NOMO-1 treated with DMSO at 0.1 percent for 48 hours (cell line): ENCODE results near the gene C1orf116.

Experiments used
- DNase-seq: peaks from one replicate; lab custom pipeline; 2025; ENCODE audit not compliant: unreplicated experiment; lab: John Stamatoyannopoulos, UW

The C1orf116 gene

DNA sequence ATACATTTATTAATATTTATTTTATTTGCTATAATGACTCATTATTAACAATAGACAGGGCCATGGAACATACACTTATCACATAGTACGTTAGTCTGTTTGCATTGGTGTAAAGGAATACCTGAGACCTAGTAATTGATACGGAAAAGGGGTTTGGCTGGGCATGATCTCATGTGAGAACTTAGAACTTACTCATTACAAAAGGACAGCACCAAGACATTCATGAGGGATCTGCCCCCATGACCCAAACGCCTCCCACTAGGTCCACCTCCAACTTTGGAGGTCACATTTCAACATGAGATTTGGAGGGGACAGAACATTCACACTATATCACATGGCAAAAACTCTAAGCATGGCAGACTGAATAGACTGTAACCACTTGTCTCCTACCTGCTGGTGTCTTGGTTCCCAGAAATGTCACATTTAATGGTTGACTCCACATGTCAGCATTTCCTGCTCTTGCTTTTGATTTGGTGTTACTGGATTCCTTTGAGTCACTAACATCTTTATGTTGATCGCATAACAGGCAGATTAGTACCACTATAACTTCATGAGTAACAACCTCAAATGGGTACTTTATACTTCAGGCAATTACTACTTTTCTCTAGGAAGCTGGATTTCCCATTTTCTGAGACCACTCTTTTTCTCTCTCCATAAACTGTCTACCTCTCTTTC, 3.5 kb upstream of the C1orf116 start:
- DNase-seq, result no peak

DNA sequence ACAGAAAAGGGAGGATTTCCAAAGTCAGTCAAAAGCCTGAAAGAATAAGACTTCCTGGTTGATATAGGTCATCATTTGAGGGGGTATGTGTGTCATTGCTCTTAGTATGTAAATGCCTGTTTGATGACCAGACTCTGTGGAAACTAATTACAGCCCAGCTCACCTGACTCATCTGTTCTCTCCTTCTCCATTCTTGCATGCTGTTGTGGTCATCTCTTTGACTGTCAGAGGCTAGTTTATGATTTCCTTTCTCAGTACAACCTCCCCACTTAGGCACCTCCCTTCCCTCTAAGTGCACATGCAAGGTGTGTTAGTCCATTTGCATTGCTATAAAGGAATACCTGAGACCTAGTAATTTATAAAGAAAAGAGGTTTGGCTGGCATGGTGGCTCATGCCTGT, 2.4 kb upstream of the C1orf116 start:
- peak; percentile 14 for DNase-seq

DNA sequence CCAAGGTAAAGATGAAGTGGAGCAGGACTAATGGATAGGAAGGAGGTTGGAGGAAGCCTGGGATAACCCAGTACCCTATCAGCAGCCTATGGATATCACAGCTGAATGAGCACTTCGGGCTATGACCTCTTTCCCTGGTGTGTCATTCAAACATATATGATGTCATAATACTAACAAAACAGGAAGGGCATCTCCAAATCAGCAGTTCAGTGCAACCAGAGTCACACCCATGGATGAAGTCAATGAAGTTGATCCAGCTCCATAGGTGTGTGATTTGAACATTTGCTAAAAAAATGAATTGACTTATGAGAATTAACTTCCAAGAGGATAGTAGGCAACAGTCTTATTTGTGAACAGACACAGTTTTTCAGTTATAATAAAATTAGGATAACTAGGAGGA, 1.7 kb upstream of the C1orf116 start:
- no peak for DNase-seq

DNA sequence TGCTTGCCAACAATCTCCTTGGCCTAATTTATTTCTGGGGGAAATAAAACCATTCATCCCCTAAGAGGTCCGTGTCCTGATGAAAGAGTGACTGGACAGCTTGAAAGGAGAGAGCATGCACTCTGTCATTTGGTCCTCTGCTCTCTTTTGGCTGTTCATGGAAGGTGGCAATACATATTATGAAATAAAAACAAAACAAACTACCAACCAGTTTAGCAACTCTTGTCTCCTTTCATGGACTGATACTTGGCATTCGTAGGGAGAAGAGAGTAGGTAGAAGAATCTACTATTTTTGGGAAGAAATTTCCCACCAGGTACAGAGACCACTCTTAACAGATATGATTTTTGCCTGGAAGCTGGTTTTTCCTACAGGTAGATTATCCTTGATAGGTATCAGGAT, 746 bp upstream of the C1orf116 start:
- no peak for DNase-seq

DNA sequence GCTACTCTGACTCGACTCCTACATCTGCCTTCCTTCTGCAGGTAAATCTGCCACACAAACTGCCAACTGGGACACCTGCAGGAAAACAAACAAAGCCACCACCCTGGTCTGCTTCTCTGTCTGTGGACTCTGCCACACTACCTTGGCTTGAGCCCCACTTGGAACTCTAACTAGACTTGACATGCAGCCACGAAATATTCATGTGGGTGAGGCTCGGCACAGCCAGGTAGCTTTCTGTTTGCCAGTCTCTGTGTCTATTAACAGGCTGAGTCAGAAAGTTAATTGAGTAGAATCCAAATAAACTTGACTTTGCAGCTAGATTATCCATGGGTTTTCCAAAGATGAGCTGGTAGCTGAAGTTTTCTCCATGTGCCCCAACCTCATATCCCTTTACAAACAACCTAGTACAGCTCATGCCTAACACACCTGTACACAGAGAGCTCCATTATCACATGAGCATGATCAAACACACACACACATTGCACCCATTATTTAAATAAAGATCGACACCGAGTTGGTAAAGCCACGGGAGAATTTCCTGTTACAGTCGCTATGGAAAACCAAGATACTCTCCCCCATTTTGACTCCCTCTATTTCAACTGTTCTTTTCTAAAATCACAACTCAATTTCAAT, 808 bp downstream of the C1orf116 start:
- no peak for DNase-seq

DNA sequence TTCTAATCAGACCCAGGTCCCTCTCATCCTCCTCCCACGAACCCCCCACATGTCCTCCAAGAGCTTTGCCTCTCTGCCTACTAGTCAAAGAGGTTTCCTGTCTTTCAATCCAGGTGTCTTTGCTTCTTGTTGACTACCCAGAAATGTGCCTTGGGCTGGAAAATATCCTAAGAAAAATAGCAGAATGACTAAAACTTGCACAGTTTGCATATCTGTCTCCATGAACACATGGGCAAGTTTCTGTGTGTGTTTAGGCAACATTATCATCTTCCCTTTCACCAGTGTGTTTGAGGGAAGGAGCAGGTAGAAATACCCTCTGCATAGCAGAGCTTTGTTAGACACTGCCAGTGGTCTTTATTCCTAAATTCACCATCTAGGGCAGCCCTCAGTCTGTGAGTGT, 1.5 kb downstream of the C1orf116 start:
- no peak for DNase-seq

DNA sequence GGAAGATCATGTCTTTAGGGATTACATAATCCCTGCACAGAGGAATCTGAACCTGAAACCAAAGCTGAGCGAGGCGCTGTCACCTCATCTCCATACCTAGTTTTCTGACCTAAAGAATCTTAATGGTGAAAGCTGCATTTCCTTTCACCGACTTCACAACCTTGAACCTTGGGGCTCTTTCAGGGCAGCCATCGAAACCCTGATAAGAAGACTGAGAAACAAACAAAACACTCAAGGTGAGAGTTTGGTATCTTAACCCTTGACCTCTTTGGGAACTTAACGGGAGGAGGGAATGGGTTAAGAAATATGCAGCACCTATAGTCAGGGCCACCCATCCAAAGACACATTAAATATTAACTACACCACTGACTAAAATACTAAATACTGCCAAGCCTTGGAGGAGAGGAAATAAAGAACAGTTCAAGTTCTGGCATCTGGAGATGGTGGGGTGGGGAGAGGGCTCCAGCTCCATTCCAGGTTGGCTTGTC, 2.0 kb downstream of the C1orf116 start:
- DNase-seq, result no peak

DNA sequence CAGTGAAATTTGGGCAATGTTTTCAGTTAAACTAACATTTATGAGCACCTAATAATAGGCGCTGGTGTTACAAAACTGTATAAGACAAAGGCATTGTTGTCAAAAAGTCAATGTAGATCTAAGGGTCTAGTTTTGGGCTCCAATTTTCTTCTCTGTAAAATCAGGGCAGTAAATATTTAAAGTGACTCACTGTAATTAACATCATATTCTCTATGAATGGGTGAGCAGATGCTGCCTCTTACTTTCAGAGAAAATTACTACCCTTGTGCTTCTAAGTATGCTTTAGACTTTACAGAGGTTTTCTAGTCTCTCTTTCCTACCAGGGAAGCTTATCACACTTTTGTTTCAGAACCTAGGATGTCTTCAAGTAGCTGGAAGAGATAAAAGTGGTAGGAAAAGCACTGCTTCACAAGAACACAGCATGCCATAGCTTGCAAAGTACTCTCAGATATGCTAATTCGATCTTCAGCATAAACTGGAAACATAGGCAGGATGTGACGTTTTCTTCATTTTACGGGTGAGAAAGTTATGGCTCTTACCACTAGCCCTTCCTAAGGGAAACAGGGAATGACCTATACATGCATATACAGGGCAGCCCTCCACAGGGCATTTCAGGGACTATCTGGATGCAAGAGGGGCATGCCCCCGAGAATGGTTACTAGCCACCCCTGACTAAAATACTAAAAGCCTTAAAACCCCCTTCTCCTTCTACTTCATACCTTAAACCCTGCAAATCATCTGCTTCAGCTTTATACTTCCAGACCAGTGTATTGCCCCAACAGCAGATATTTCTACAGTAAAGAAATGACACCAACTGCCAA, 2.6 kb downstream of the C1orf116 start:
- DNase-seq, result no peak

DNA sequence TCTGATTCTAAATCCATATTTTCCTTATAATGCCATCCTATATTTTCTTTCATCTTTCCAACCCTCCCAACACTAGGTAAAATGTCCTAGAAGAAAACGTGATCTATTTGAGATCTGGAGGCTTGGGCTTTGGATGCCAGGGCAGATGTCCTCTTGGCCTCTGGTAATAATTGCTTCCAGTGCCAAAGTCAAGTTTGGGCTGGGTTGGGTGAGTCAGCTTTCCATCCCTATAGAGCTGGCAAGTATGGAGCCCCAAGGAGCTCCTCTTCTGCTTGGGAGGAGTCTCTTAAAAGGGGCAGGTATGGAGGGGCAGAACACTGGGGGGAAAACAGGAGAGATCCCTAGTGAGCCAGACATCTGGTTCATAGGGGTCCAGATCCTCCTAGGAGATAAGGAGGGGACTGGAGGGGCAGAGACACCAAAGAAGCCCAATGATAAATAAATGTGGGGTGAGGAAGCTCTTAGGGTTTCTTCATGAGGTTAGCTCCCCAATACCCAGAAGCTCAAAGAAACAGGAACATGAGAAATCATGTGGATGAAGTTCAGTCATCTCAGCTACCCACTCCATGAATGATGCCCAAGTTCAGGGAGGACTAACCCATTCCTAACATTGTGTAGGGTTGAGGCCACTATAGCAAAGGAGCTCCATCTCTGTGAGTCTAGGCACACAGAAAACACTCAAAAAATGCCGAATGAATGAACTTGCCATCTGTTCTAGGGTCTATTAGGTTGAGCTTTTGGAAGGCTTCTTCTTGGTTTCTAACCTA, 3.5 kb downstream of the C1orf116 start:
- no peak for DNase-seq

DNA sequence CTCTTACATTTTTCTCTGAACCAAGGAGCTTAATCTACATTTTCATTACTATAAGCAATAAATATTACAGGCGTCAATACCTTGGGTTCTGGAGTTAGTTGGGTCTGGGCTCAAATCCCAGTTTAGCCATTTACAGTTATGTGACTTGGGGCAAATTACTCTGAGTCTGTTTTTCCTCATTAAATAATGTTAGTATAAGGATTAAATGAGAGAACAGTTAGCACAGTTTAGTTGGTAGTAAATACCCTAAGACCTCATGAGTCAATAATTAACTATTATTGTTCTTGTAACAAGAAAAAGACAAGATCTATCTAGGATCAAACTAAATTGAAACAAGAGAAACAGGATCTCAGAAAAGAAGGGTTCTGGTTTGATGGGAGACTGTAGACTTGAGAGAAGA, 4.6 kb downstream of the C1orf116 start:
- DNase-seq, result no peak

DNA sequence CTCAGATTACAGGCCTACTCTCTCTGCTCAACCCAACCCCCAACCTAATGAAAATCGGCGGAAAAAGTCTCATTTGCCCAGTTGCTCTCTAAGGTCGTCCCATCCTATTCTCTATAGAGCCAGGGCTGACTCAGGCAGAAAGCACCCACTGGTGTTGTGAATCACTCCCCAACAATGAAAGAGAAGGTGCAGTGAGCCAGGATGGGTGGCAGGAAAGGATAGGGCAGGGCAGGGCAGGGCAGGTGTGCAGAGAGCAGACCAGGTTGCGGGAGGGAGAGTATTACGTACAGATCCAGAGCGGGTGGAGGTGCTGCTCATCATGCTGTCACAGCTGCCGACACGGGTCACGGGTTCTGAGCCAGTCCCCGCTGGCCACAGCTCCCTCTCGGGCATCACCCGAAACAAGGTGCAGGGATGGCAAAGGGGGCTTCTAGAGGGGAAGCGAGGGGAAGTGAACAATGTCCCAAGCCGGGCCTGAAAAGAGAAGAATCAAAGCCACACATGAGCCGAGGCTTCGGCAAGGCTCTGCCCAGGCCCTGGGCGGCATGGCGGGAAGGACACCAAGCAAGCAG, 5.3 kb downstream of the C1orf116 start:
- no peak for DNase-seq

DNA sequence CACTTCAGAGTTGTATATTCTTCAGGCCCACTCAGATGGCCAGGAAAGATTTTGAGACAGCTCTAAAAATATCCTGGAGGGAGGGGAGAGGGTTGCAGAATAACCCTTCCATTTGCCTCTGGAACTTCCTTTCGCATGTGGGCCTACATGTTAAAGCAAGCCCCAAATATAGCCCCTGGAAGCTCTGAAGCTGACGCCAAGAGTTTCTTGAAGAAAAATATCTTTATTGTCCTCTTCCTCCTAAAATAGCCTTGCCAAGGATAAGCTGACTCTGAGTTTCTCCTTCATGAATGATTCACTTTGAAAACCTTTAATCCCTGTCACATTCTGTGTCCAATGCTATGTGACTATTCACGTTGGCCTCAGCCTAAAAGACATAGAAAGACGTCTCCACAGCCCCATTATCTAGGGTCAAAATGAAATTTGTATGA, 6.4 kb downstream of the C1orf116 start:
- DNase-seq, result no peak

DNA sequence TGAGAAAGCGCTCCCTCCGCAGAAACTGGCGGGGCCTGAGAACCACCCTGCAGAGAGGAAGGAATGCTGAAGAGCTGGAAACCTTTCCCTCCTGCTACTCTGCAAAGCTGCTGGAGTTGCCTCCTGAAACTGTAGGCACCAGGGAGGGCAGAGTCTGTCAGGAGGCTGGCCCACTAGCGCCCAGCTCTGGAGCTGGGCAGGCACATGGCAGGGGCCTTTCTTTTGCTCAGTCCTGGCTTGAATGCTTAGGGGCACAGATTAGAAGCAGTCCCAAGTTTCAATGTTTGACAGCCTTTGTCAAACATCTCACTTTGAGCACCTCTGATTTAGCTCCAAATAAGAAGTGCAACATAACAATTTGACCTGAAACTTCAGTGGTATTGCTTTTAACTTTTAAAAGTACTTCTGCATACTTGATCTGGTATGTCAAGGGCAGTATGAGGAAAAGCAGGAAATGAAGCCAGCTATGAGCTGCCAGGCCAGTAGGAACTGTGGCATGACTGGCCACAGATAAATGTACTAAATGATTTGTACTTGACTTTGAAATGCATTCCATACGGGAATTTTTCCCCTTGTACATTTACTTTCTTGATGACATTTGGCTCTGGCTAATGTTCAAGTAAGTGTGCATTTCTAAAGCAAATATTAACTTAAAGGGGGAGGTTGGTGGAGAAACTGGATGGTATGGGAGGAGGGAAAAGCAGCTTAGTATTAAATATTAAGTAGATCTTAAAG, 7.2 kb downstream of the C1orf116 start:
- peak; percentile 33 for DNase-seq

DNA sequence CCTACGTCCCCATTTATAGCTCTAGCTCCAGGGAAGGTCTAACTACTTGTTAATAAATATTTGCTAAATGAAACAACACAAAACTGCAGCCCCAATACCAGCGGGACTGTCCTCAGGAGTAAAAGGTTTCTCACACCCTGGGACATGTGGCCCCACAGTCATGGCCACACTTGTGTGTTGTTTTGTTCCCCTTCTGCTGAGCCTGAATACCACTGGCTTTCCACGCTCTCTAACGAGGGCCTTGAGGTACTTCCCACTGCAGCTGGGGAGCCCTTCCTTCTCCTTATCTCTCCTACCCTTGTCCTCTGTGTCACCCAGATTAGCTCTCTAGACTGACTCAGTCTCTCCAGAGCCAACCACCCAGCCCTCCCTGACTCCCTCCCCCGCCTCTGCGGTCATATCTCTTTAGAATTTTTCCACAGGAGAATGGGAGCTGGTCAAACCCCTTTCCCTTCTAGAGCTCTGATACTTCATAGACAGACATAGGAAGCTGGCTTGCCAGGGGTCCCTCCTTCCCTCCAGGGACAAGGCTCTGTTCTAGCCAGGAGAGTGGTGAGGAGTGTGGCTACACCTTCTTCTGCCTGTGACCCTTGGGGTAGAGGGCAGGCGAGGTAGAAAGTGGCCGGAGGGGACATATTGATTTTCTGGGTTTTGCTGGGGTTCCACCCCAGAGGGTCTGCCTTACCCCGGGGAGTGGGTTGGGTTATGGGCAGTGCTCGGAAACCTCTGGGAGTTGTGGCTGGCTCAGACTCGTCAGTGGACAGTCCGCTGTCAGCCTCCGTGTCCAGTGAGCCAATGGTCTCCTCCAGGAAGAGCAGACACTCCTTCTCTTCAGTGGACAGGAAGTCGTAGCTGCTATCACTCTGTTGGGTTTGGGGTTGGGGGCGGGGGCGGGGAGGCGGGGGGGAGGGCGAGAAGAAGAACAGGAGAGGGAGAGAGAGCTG, 8.1 kb downstream of the C1orf116 start:
- no peak for DNase-seq

DNA sequence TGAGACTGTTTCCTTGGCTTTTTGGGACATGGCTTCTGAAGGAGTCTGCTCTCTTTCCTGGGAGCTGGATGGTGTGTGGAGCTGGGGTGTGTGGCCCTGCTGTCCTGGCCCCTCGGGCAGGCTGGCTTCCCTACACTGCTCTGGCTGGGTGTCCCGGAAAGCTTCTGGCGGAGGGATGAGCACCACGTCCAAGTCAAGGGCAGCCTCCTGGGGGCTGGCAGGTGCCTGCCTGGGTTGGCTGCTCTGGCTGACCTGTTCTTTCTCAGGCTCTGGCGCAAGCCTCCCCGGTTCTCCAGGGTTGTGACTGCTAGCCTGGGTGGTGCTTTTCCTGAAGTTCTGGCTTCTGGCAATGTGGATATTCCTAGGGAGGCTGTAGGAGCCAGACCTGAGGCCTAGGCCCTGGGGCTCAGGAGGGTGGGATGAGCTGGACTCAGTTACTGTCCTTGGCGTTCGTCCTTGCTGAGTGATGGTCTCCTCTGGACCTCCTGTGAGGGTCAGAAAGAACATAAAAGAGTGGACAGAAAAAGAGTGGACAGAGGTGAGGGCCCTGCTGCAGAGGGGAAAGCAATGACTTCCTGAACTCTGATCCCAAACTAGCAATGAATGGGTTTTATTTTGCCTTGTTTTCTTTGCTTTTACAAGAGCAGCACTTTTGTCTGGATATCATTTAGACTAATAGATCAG, 9.4 kb downstream of the C1orf116 start:
- DNase-seq, result no peak

DNA sequence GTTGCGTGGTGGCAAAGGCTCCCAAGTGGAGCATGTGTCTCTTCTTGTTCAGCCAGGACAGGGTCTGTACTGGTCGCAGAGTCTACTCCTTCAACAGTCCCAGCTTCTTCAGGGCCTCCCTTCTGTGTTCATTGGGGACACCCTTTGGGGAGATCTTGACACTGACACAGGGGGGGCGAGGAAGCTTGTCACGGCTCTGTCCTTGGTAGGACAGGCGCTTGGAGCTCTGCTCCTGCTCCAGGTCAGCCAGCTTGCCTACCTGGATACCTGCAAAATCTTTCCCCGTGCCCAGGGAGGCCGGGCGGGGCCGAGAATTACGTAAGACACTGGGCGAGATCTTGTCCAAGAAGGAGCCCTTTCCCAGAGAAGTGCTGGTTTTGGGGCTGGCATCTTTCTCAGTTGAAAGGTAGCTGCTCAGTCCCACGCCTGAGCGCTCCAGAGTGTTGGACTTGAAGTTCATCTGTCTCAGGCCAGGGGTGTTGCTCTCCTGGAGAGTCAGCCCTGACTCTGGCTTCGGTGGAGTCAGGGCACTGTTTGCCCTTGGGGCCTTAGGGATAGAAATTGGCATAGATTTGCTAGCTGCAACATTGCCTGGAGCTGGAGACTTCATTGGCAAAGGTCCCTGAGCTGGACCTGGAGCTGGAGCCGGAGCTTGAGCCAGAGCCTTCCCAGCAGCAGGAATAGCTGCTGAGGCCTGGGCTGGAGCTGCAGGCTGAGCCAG, 10.5 kb downstream of the C1orf116 start:
- DNase-seq, result no peak

DNA sequence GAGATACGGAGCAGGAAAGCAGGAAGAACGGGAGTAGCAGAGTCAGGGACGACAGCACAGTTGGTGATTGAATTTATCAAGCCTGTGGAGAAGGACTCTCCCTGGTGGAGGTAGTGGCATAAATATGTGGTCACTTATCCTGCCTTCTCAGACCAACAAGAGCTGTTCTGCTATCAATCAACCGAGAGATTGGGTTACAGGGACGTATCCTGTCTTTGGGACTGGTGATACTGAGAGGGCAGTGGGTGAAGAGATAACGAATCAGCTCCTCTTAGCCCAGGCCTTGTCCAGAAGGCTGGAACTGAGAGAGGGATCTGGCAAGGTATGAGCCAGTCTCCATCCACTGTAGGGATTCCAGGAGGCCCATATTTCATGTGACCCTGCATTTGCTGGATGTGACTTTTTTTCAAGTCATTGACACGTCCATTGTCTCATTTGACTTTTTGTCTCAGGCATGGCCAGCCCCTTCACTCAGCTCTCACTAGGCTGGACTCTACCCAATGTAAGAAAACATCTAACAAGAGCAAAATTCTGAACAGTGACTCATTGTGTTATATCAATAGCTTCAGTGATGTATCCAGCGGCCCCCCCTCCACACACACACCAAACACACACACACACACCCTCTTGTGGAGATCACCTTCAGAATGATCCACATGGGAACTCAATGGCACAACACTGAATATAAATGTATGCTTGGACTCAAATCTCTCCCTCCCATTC, 11.3 kb downstream of the C1orf116 start:
- DNase-seq, result no peak
